Thyroid gland (tissue), 4 donors: ENCODE results near the gene MAEA. TPM values are rescaled to one million over a fixed set of nuclear protein-coding genes. Genes with fewer than 3 reads are reported as not detected.

Source experiments
- DNase-seq, 2 donors: peaks; one replicate each; pipeline ENCODE4 v3.0.0-alpha.2; 2019
- H3K27ac ChIP-seq, 3 donors: fragments of 200-600 bp; sonication (generic); 1 replicate in 2 of 3; 2 replicates in 1 of 3; pipeline ENCODE4 v1.5.1; 2016 to 2019; ENCODE audit warnings: mild to moderate bottlenecking in 1 of 3, moderate library complexity in 1 of 3
- H3K27me3 ChIP-seq: fragments of 200-600 bp; sonication (generic); one replicate; pipeline ENCODE4 v1.5.1; 2019
- H3K36me3 ChIP-seq, 2 donors: fragments of 200-600 bp; sonication (generic); one replicate each; pipeline ENCODE4 v1.5.1; 2016 to 2019
- H3K4me1 ChIP-seq, 2 donors: fragments of 200-600 bp; sonication (generic); one replicate each; pipeline ENCODE4 v1.5.1; 2017 to 2019
- H3K4me3 ChIP-seq, 3 donors: fragments of 200-600 bp; sonication (generic); replicated peaks in 1 of 3; 1 replicate in 2 of 3; 2 replicates in 1 of 3; pipeline ENCODE4 v1.5.1; 2016; ENCODE audit warnings: mild to moderate bottlenecking in 1 of 3
- H3K9me3 ChIP-seq: fragments of 200-600 bp; sonication (generic); one replicate; pipeline ENCODE4 v1.5.1; 2017
- POLR2A ChIP-seq, 2 donors: fragments of 450-650 bp; IDR thresholded peaks; one replicate each; pipeline ENCODE4 v1.6.1; 2017; ENCODE audit warnings: antibody characterized with exemption in 2 of 2, mild to moderate bottlenecking in 2 of 2, moderate library complexity in 1 of 2
- WGBS, 2 donors: methylation state at CpG; one replicate each; pipeline ENCODE4 v1.1.5; 2017; 5-methylcytosine and 5-hydroxymethylcytosine counted together
- intact Hi-C: fragments of 100-400 bp; cut with DNase I; formaldehyde crosslinking; loops from one replicate; pipeline ENCODE4 v1.15.1; 2023
- total RNA-seq, 4 donors: library from RNA; depleted of rRNA; stranded (reverse); fragments of >200 nt; gene quantifications; one replicate each; pipeline ENCODE4 v1.2.3, GENCODE V29; 2016
- TF ChIP-seq, protein P1 (sequence below), 6 experiments: fragments of 200-600 bp in 3 of 6; fragments of 450-650 bp in 3 of 6; sonication (generic) in 3 of 6; IDR thresholded peaks; one replicate each; pipeline ENCODE4 v1.5.1; 2016 to 2019; ENCODE audit warnings: antibody characterized with exemption in 6 of 6, mild to moderate bottlenecking in 2 of 6, inconsistent platforms in 1 of 6, moderate library complexity in 1 of 6

Gene MAEA
- total RNA-seq, 4 donors from 2014 or later: 85.3 to 99.5 (median 87.3) TPM

DNA sequence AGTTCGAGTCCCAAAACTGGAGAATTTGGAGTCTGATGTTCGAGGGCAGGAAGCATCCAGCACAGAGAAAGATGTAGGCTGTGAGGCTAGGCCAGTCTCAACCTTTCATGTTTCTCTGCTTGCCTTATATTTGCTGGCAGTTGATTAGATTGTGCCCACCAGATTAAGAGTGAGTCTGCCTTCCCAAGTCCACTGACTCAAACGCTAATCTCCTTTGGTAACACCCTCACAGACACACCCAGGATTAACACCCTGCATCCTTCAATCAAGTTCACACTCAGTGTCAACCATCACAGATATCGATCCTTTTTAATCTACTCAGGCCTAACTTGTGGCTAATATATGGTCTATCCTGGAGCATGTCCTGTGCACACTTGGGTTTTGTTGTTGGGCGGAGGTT lies 18.0 kb upstream of the MAEA start:
- TF ChIP-seq, protein P1, sequence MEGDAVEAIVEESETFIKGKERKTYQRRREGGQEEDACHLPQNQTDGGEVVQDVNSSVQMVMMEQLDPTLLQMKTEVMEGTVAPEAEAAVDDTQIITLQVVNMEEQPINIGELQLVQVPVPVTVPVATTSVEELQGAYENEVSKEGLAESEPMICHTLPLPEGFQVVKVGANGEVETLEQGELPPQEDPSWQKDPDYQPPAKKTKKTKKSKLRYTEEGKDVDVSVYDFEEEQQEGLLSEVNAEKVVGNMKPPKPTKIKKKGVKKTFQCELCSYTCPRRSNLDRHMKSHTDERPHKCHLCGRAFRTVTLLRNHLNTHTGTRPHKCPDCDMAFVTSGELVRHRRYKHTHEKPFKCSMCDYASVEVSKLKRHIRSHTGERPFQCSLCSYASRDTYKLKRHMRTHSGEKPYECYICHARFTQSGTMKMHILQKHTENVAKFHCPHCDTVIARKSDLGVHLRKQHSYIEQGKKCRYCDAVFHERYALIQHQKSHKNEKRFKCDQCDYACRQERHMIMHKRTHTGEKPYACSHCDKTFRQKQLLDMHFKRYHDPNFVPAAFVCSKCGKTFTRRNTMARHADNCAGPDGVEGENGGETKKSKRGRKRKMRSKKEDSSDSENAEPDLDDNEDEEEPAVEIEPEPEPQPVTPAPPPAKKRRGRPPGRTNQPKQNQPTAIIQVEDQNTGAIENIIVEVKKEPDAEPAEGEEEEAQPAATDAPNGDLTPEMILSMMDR (IDR thresholded peaks at IDR 0.05): no peak
- TF ChIP-seq POLR2A (IDR thresholded peaks at IDR 0.05): no peak
- WGBS, 2 donors: 95% methylated on average over 5 of the region's 5 CpGs
- Histone ChIP-seq H3K4me3 (no peak overlapping the region), H3K27ac (no peak overlapping the region), H3K4me1 (no peaks in the 10 kb centered on the region), H3K9me3 (no peaks in the 10 kb centered on the region), H3K27me3 (no peaks in the 10 kb centered on the region), H3K36me3 (no peaks in the 10 kb centered on the region)
- intact Hi-C loops: no loop called here
- DNase-seq: no peak

DNA sequence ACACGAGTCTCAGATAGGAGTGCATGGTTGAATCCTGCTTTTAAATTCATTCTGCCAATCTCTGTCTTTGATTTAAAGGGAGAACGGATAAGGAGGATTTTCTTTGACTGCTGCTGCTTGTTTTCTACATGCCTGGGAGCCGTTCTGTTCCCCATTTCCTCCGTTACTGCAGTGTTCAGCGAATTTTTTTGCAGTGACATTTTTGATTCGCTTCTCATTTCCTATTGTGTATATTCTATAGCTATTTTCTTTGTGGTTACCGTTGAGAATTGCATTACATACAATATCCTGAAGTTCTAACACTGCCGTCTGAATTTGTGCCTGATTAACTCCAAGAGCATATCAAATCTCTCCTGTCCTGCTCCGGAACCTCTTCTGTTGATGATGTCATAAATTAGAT lies 14.8 kb upstream of the MAEA start:
- TF ChIP-seq, protein P1 (IDR thresholded peaks at IDR 0.05): no peak
- no peak for TF ChIP-seq POLR2A (IDR thresholded peaks at IDR 0.05)
- 81 to 85% methylated on average over 9 of the region's 9 CpGs for WGBS, 2 donors
- intact Hi-C loops: no loop called here

DNA sequence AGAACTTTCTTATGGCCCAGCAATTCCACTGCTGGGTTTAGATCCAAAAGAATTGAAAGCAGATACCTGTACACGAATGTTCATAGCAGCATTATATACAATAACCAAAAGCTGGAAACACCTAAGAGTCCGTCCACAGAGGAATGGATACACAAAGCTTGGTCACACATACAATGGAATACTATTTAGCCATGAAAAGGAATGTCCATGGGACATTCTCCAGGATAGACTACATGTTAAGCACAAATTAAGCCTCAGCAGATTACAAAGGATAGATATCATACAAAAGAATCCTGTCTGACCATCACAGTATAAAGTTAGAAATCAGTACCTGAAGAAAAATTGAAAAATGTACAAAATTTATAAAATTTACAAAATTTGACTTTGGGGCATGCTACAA lies 12.7 kb upstream of the MAEA start:
- WGBS, 2 donors: 95 to 98% methylated on average over 2 of the region's 2 CpGs
- Histone ChIP-seq H3K4me3 (no peak overlapping the region), H3K27me3 (no peaks in the 10 kb centered on the region), H3K27ac (no peak overlapping the region), H3K4me1 (no peaks in the 10 kb centered on the region), H3K36me3 (no peaks in the 10 kb centered on the region), H3K9me3 (no peaks in the 10 kb centered on the region)
- DNase-seq: no peak
- intact Hi-C loops: no loop called here
- TF ChIP-seq POLR2A (IDR thresholded peaks at IDR 0.05): no peak
- TF ChIP-seq, protein P1 (IDR thresholded peaks at IDR 0.05): no peak

More for the DNA sequence above, 14.8 kb upstream of the MAEA start:
- Histone ChIP-seq H3K36me3 (no peaks in the 10 kb centered on the region), H3K4me1 (no peaks in the 10 kb centered on the region), H3K27me3 (no peaks in the 10 kb centered on the region), H3K4me3 (no peak overlapping the region), H3K27ac (no peak overlapping the region), H3K9me3 (no peaks in the 10 kb centered on the region)
- DNase-seq: no peak

DNA sequence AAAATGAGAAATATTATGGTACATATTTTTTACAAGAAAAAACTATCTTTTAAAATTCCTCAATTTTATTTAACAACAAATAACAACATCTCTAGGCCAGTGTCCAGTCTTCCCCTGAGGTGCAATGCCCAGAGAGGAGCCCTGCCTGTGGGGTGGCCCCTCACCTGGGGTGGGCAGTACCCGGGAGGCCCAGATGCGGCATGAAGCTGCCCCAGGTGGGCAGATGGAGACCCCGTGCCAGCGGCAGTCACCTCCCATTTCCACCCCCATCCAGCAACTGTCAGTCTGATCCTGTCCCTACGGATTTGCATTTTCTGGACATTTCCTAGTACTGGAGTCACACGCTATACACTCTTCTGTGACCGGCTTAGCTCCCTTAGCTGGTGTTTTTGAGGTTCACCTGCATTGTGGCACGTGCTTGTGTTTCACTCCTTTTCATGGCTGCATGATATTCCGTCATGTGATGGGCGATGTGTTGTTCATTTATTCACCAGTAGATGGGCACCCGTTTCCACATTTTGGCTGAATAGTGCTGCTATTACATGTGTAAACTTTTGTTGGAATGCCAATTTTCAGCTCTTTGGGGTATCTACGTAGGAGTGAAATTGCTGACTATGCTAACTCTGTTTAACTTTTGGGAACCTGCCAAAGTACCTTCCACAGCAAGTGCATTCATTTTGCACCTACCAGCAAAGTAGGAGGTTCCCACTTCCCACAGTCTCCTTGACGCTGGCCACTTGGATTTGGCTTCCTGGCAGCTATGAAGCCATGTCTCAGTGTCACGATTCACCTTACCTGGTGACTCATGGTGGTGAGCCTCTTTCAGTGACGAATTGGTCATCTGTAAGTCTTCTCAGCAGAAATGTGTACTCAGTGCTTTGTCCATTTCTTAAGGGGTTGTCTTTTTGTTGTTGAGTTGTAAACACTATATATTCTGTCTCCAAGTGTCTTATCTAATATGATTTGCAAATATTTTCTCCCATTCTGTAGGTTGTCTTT lies 11.7 kb upstream of the MAEA start:
- Histone ChIP-seq H3K4me1 (no peaks in the 10 kb centered on the region), H3K27ac (no peak overlapping the region), H3K27me3 (no peaks in the 10 kb centered on the region), H3K9me3 (no peaks in the 10 kb centered on the region), H3K36me3 (no peaks in the 10 kb centered on the region), H3K4me3 (no peak overlapping the region)
- intact Hi-C loops: no loop called here
- DNase-seq: no peak
- no peak for TF ChIP-seq POLR2A (IDR thresholded peaks at IDR 0.05)
- TF ChIP-seq, protein P1 (IDR thresholded peaks at IDR 0.05): no peak
- WGBS, 2 donors: 79% methylated on average over 15 of the region's 15 CpGs

DNA sequence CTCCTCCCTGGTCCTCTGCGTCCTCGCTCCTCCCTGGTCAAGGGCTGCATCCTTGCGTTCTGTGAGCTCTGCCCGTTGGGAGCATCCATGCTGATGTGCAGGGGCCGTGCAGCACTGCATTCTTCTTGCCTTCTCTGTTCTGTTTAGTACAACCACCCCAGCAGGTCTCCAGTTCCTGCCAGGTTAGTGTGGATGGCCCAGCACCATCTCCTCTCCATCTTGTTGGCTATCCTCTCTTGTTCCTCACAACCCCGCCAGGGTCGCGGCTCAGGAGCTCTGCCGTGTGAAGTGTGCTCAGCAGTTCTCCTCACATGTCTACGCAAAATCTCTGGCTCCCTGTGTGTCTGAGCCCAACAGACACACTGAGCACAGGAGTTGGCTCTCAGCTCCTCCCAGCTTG lies 10.4 kb upstream of the MAEA start:
- TF ChIP-seq, protein P1 (IDR thresholded peaks at IDR 0.05): no peak
- TF ChIP-seq POLR2A (IDR thresholded peaks at IDR 0.05): no peak
- Histone ChIP-seq H3K4me3 (no peak overlapping the region), H3K36me3 (no peaks in the 10 kb centered on the region), H3K27me3 (no peaks in the 10 kb centered on the region), H3K9me3 (no peaks in the 10 kb centered on the region), H3K27ac (no peak overlapping the region), H3K4me1 (no peaks in the 10 kb centered on the region)
- WGBS, 2 donors: 88 to 89% methylated on average over 10 of the region's 10 CpGs
- intact Hi-C loops: no loop called here
- no peak for DNase-seq
